A549 (cell line): ENCODE measurements around the gene PYGO1. TPM values are rescaled to one million over a fixed set of nuclear protein-coding genes. Genes with fewer than 3 reads are reported as not detected.

Experiments used
- ATAC-seq, 2 experiments: fragments of 200-7000 bp in 1 of 2; fragments of >200 bp in 1 of 2; cut with Nextera tagmentation in 1 of 2; cut with Tn5 transposase in 1 of 2; 3 replicates each; pipeline versions ENCODE4 v1.8.0 to v1.9.1; 2018 to 2020; ENCODE audit warnings: mild to moderate bottlenecking in 1 of 2, moderate library complexity in 1 of 2
- CTCF ChIA-PET: fragments of 300-600 bp; sonication (Branson Sonifier 250); formaldehyde crosslinking; extraction: SDS; loops from one replicate; lab custom pipeline; 2021; ENCODE audit warnings: antibody characterized with exemption, inconsistent platforms; lab: Yijun Ruan, JAX
- POLR2A ChIA-PET: fragments of 350-600 bp; formaldehyde crosslinking; extraction: SDS; loops from one replicate; lab custom pipeline; 2021; ENCODE audit warnings: antibody characterized with exemption, inconsistent platforms; lab: Yijun Ruan, JAX
- DNase-seq, 2 experiments: peaks; one replicate each; pipeline versions ENCODE4 v3.0.0 to v3.0.0-alpha.2; 2011 to 2016; ENCODE audit warnings: low read depth in 1 of 2, low spot score in 1 of 2
- FAIRE-seq: peaks from 2 replicates; lab custom pipeline; 2011; peaks lifted over from hg19 to GRCh38; lab: Jason Lieb, UNC
- H3K27ac ChIP-seq, 2 experiments: fragments of >200 bp; sonication (Bioruptor Twin); formaldehyde crosslinking; 3 replicates each; pipeline ENCODE4 v1.5.1; 2016 to 2017
- H3K4me1 ChIP-seq: fragments of >200 bp; sonication (Bioruptor Twin); formaldehyde crosslinking; 3 replicates; pipeline ENCODE4 v1.6.1; 2016
- H3K4me2 ChIP-seq: fragments of >200 bp; sonication (Bioruptor Twin); formaldehyde crosslinking; 3 replicates; pipeline ENCODE4 v1.6.1; 2016
- H3K4me3 ChIP-seq: fragments of >200 bp; sonication (Bioruptor Twin); formaldehyde crosslinking; 3 replicates; pipeline ENCODE4 v1.5.1; 2016
- H3K9me3 ChIP-seq: fragments of >200 bp; sonication (Bioruptor Twin); formaldehyde crosslinking; 3 replicates; pipeline ENCODE4 v1.6.1; 2016
- CEBPB ChIP-seq, 2 experiments: fragments of >200 bp in 1 of 2; sonication (Bioruptor Twin) in 1 of 2; formaldehyde crosslinking in 1 of 2; IDR thresholded peaks; 2 replicates each; pipeline ENCODE4 v1.6.1; 2012 to 2016
- CHD2 ChIP-seq: fragments of 150-350 bp; IDR thresholded peaks from 2 replicates; pipeline ENCODE4 v1.6.1; 2014; ENCODE audit warnings: low read length; ENCODE audit not compliant: partially characterized antibody
- EHF ChIP-seq: fragments of 250-450 bp; sonication (Bioruptor Pico); IDR thresholded peaks from 2 replicates; pipeline ENCODE4 v1.5.0; 2020; ENCODE audit warnings: mild to moderate bottlenecking
- GATA3 ChIP-seq: IDR thresholded peaks from 2 replicates; pipeline ENCODE4 v1.6.1; 2012; ENCODE audit warnings: borderline replicate concordance
- HEYL ChIP-seq: fragments of 250-450 bp; sonication (Bioruptor Pico); IDR thresholded peaks from 2 replicates; pipeline ENCODE4 v1.8.0; 2021; ENCODE audit warnings: mild to moderate bottlenecking, moderate library complexity
- HOXA7 ChIP-seq: fragments of 250-450 bp; sonication (Bioruptor Pico); IDR thresholded peaks from 2 replicates; pipeline ENCODE4 v1.5.0; 2020; ENCODE audit warnings: mild to moderate bottlenecking, moderate library complexity
- JUN ChIP-seq, 2 experiments: fragments of >200 bp; sonication (Bioruptor Twin); formaldehyde crosslinking; IDR thresholded peaks; 2 replicates in 1 of 2; 3 replicates in 1 of 2; pipeline ENCODE4 v1.6.1; 2016 to 2017
- KDM1A ChIP-seq: fragments of 200-600 bp; sonication (generic); IDR thresholded peaks from 2 replicates; pipeline ENCODE4 v1.6.1; 2016; ENCODE audit warnings: low read depth, mild to moderate bottlenecking
- KDM5A ChIP-seq: fragments of 200-600 bp; sonication (generic); IDR thresholded peaks from 2 replicates; pipeline ENCODE4 v1.6.1; 2016; ENCODE audit warnings: antibody characterized with exemption, mild to moderate bottlenecking
- MAFK ChIP-seq: fragments of 450-650 bp; IDR thresholded peaks from 2 replicates; pipeline ENCODE4 v1.6.1; 2014; ENCODE audit not compliant: partially characterized antibody
- NFE2L2 ChIP-seq: fragments of 150-350 bp; conservative IDR thresholded peaks from 2 replicates; pipeline ENCODE4 v1.6.1; 2014; ENCODE audit warnings: low read length
- NPAS2 ChIP-seq: fragments of 250-450 bp; sonication (Bioruptor Pico); IDR thresholded peaks from 2 replicates; pipeline ENCODE4 v1.8.0; 2022; ENCODE audit warnings: mild to moderate bottlenecking, moderate library complexity, borderline replicate concordance
- PHF8 ChIP-seq: fragments of 200-600 bp; sonication (generic); IDR thresholded peaks from 2 replicates; pipeline ENCODE4 v1.6.1; 2016; ENCODE audit warnings: low read depth, mild to moderate bottlenecking, antibody characterized with exemption, moderate library complexity, borderline replicate concordance
- POLR2A ChIP-seq: IDR thresholded peaks from 2 replicates; pipeline ENCODE4 v1.6.1; 2012; ENCODE audit warnings: mild to moderate bottlenecking, low read length
- RAD21 ChIP-seq, 2 experiments: fragments of >200 bp in 1 of 2; sonication (Bioruptor Twin) in 1 of 2; formaldehyde crosslinking in 1 of 2; IDR thresholded peaks in 1 of 2; conservative IDR thresholded peaks in 1 of 2; 2 replicates in 1 of 2; 3 replicates in 1 of 2; pipeline ENCODE4 v1.6.1; 2012 to 2018; ENCODE audit warnings: inconsistent platforms in 1 of 2
- TFCP2L1 ChIP-seq: fragments of 250-450 bp; sonication (Bioruptor Pico); IDR thresholded peaks from 2 replicates; pipeline ENCODE4 v1.5.0; 2021; ENCODE audit warnings: mild to moderate bottlenecking
- ZSCAN20 ChIP-seq: fragments of 250-450 bp; sonication (Bioruptor Pico); IDR thresholded peaks from 2 replicates; pipeline ENCODE4 v1.8.0; 2022; ENCODE audit warnings: mild to moderate bottlenecking, moderate library complexity
- WGBS: methylation state at CpG from one replicate; pipeline ENCODE4 v1.1.6; 2017; ENCODE audit errors: missing lambda C conversion rate; 5-methylcytosine and 5-hydroxymethylcytosine counted together
- polyA plus RNA-seq, 4 experiments: library from polyadenylated mRNA; depleted of rRNA in 3 of 4; stranded (reverse); fragments of >200 nt; fragmentation: RNase III in 1 of 4; extraction: RNeasy Plus Mini Kit Qiagen cat#74134 plus additional on column Dnase treatment in 1 of 4; gene quantifications; 2 replicates in 3 of 4; 3 replicates in 1 of 4; pipeline ENCODE4 v1.2.3, GENCODE V29; 2011 to 2017
- TF ChIP-seq, protein P1 (sequence below): IDR thresholded peaks from 2 replicates; pipeline ENCODE4 v1.6.1; 2012; ENCODE audit warnings: low read depth, borderline replicate concordance
- TF ChIP-seq, protein P2 (sequence below): fragments of 200-600 bp; sonication (generic); IDR thresholded peaks from 2 replicates; pipeline ENCODE4 v1.6.1; 2016; ENCODE audit warnings: antibody characterized with exemption, mild to moderate bottlenecking, moderate library complexity
- TF ChIP-seq, protein P3 (sequence below): fragments of >200 bp; sonication (Bioruptor Twin); formaldehyde crosslinking; IDR thresholded peaks from 3 replicates; pipeline ENCODE4 v1.6.1; 2016
- TF ChIP-seq, protein P4 (sequence below): fragments of >200 bp; sonication (Bioruptor Twin); formaldehyde crosslinking; IDR thresholded peaks from 2 replicates; pipeline ENCODE4 v1.6.1; 2016

Gene PYGO1
- polyA plus RNA-seq, 2 of the 4 experiments (the other 2 are of a cell fraction) = 6.6 to 13.9 TPM

DNA sequence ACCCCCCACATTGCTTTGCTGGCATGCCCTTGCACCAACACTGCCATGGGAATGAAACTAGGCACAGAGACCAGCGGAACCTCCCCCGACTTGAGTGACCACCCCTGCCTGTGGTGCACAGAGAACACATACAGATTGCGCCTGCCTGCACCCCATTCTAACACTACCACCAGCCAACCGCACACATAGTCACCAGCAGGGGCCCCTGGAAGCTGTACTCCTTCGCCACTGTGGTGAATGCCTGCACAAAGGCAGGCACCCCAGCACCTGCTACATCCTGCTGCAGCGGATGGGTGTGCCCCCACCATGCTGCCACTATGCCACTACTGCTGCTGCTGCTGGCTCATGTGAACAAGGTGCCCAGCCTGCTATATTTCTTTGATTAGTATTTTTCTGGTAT is 52.7 kb downstream of the PYGO1 start:
- no peak overlapping the region for H3K4me3 ChIP-seq
- ChIA-PET CTCF (no interaction called here), POLR2A (no interaction called here)
- H3K4me1 ChIP-seq = peaks cover 6% of the 10 kb centered on the region; the same call in 2 of the 3 replicates
- FAIRE-seq = no peak
- TF ChIP-seq, protein P1, sequence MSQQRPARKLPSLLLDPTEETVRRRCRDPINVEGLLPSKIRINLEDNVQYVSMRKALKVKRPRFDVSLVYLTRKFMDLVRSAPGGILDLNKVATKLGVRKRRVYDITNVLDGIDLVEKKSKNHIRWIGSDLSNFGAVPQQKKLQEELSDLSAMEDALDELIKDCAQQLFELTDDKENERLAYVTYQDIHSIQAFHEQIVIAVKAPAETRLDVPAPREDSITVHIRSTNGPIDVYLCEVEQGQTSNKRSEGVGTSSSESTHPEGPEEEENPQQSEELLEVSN = no peak
- no peak for TF ChIP-seq JUN (IDR thresholded peaks at IDR 0.05)
- TF ChIP-seq CHD2 = no peak
- TF ChIP-seq, protein P2, sequence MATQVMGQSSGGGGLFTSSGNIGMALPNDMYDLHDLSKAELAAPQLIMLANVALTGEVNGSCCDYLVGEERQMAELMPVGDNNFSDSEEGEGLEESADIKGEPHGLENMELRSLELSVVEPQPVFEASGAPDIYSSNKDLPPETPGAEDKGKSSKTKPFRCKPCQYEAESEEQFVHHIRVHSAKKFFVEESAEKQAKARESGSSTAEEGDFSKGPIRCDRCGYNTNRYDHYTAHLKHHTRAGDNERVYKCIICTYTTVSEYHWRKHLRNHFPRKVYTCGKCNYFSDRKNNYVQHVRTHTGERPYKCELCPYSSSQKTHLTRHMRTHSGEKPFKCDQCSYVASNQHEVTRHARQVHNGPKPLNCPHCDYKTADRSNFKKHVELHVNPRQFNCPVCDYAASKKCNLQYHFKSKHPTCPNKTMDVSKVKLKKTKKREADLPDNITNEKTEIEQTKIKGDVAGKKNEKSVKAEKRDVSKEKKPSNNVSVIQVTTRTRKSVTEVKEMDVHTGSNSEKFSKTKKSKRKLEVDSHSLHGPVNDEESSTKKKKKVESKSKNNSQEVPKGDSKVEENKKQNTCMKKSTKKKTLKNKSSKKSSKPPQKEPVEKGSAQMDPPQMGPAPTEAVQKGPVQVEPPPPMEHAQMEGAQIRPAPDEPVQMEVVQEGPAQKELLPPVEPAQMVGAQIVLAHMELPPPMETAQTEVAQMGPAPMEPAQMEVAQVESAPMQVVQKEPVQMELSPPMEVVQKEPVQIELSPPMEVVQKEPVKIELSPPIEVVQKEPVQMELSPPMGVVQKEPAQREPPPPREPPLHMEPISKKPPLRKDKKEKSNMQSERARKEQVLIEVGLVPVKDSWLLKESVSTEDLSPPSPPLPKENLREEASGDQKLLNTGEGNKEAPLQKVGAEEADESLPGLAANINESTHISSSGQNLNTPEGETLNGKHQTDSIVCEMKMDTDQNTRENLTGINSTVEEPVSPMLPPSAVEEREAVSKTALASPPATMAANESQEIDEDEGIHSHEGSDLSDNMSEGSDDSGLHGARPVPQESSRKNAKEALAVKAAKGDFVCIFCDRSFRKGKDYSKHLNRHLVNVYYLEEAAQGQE = no peak
- ATAC-seq = peak; percentile 48 to 55; a peak in 4 of 6 replicates
- no peaks in the 10 kb centered on the region for H3K9me3 ChIP-seq
- 80% methylated on average over 6 of the region's 6 CpGs for WGBS
- no peak for DNase-seq
- H3K27ac ChIP-seq = no peak overlapping the region
- H3K4me2 ChIP-seq = no peak overlapping the region

DNA sequence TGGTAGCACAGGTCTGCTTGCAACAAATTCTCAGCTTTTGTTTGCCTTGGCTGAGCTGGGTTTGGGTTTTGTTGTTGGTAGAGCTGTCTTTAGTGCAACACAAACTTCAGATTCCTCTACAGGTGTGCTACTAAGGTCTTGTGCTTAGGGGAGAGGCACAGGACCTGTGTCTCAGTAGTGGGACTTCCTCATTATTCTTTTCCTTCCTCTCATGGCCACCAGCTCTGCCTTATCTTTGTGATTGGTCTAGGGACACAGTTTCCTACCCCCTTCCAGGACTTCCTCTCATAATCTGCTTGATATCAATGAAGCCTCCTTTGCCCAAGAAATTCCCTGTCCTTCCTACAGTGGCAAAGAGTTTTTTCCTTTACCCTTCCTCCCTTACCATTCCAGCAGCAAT is 55.2 kb downstream of the PYGO1 start:
- TF ChIP-seq RAD21 (conservative IDR thresholded peaks at IDR 0.05 in 1 of 2, IDR thresholded peaks at IDR 0.05 in 1 of 2) (no peak), POLR2A (no peak), GATA3 (no peak)
- TF ChIP-seq, protein P3, sequence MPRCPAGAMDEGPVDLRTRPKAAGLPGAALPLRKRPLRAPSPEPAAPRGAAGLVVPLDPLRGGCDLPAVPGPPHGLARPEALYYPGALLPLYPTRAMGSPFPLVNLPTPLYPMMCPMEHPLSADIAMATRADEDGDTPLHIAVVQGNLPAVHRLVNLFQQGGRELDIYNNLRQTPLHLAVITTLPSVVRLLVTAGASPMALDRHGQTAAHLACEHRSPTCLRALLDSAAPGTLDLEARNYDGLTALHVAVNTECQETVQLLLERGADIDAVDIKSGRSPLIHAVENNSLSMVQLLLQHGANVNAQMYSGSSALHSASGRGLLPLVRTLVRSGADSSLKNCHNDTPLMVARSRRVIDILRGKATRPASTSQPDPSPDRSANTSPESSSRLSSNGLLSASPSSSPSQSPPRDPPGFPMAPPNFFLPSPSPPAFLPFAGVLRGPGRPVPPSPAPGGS = no peak
- ChIA-PET CTCF (interaction anchor here (1.0 kb wide), 1 partner anchor 19 kb away, joined by 4 read pairs; no protein-coding TSS in a partner anchor), POLR2A (no interaction called here)
- no peak overlapping the region for H3K27ac ChIP-seq
- no peaks in the 10 kb centered on the region for H3K9me3 ChIP-seq
- no peak for DNase-seq
- H3K4me3 ChIP-seq = no peak overlapping the region
- FAIRE-seq = no peak
- peaks cover 6% of the 10 kb centered on the region; the same call in 2 of the 3 replicates for H3K4me1 ChIP-seq
- no peak for ATAC-seq
- H3K4me2 ChIP-seq = no peak overlapping the region

DNA sequence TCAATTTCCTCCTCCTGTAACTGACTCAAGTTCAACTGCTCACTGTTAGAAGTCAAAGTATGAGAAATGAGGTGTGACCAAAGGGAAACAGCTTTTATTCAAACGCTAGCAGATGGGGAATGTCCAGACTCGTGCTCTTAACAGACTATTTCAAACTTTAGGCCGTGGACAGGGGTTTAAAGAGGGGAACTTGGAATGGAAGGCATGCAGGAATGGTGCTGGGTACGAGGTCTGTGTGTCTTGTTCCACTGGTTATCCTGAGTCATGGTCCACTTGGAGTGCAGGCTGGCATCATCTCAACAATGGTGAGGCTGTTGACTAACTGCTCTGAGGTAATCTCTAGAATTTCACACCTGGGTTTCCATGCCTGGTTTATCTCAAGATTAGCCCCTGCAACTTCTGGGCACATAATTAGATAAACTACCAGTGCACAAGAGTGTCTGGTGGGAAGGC is 57.3 kb downstream of the PYGO1 start:
- Histone ChIP-seq H3K4me3 (no peak overlapping the region), H3K4me1 (peaks cover 6% of the 10 kb centered on the region; the same call in 2 of the 3 replicates), H3K9me3 (no peaks in the 10 kb centered on the region), H3K4me2 (0 out of 3 replicates have a peak overlapping the region, but pooled peaks have one; percentile 0), H3K27ac (no peak overlapping the region)
- TF ChIP-seq TFCP2L1 (CRISPR knock-in tag) = no peak
- no peak for TF ChIP-seq KDM1A
- no peak for TF ChIP-seq ZSCAN20 (CRISPR knock-in tag)
- TF ChIP-seq, protein P1 = no peak
- TF ChIP-seq, protein P4, sequence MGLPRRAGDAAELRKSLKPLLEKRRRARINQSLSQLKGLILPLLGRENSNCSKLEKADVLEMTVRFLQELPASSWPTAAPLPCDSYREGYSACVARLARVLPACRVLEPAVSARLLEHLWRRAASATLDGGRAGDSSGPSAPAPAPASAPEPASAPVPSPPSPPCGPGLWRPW = no peak
- no peak for TF ChIP-seq NFE2L2
- TF ChIP-seq JUN (IDR thresholded peaks at IDR 0.05) = no peak
- no peak for TF ChIP-seq HOXA7
- TF ChIP-seq KDM5A = no peak
- no peak for TF ChIP-seq EHF (CRISPR knock-in tag)
- no peak for TF ChIP-seq CEBPB (IDR thresholded peaks at IDR 0.05)
- TF ChIP-seq HEYL (CRISPR knock-in tag) = no peak
- TF ChIP-seq PHF8 = no peak
- TF ChIP-seq MAFK = no peak
- TF ChIP-seq NPAS2 = no peak
- ATAC-seq (peak; percentile 44 to 53; a peak in 2 of 6 replicates), DNase-seq (peak in 1 of 2 experiments; percentile 32), FAIRE-seq (peak; percentile 39)
- ChIA-PET CTCF (interaction anchor here (0.8 kb wide), 1 partner anchor 12 kb away, joined by 3 read pairs; no protein-coding TSS in a partner anchor), POLR2A (no interaction called here)
- 49% methylated on average over 4 of the region's 4 CpGs for WGBS
